Measurements from ENCODE around the gene FOXP4.

GRCh38 chr6:41596807-41597206 lies 50.6 kb downstream of the FOXP4 start:
- TF ChIP-seq GATA2 (CRISPR knock-in tag; IDR thresholded peaks at IDR 0.05) = no peak
- no peak for TF ChIP-seq CTCF (IDR thresholded peaks at IDR 0.05)
